CD4-positive, alpha-beta memory T cell (primary cell): ENCODE data around the gene DNAH6. TPM values are rescaled to one million over a fixed set of nuclear protein-coding genes. Genes with fewer than 3 reads are reported as not detected.
A peak's percentile ranks its signal among the peaks of the same experiment; 100 is the strongest.
"Not testable (repeated sequence)": the region's sequence is repeated elsewhere in the genome, so short reads cannot be mapped to it uniquely, and the experiment has no call there.

Experiments used
- CTCF ChIA-PET: fragments of 350-600 bp; sonication (Branson Sonifier 250); formaldehyde crosslinking; loops from one replicate; lab custom pipeline; 2021; ENCODE audit warnings: inconsistent platforms; ENCODE audit not compliant: partially characterized antibody; lab: Charles Lee
- POLR2A ChIA-PET: fragments of 350-600 bp; sonication (Branson Sonifier 250); formaldehyde crosslinking; loops from one replicate; lab custom pipeline; 2021; ENCODE audit not compliant: partially characterized antibody; lab: Charles Lee
- DNase-seq, 5 donors: peaks; one replicate each; pipeline versions ENCODE4 v3.0.0 to v3.0.0-alpha.2; 2020 to 2022; ENCODE audit warnings: mixed read lengths in 1 of 5
- H3K27ac ChIP-seq: one replicate; pipeline ENCODE4 v1.7.0; 2013; ENCODE audit warnings: low read depth, low read length
- H3K27me3 ChIP-seq: 2 replicates; pipeline ENCODE4 v1.7.0; 2013; ENCODE audit warnings: mild to moderate bottlenecking, low read length, moderate library complexity; ENCODE audit not compliant: insufficient read depth
- H3K36me3 ChIP-seq: 2 replicates; pipeline ENCODE4 v1.7.0; 2013; ENCODE audit warnings: mild to moderate bottlenecking, low read length, moderate library complexity; ENCODE audit not compliant: insufficient read depth
- H3K4me1 ChIP-seq: 2 replicates; pipeline ENCODE4 v1.7.0; 2013; ENCODE audit warnings: mild to moderate bottlenecking, low read length, moderate library complexity; ENCODE audit not compliant: insufficient read depth
- H3K4me3 ChIP-seq, 2 donors: one replicate each; pipeline ENCODE4 v1.7.0; 2013; ENCODE audit warnings: low read length in 2 of 2, mild to moderate bottlenecking in 1 of 2
- H3K9me3 ChIP-seq, 2 donors: one replicate each; pipeline ENCODE4 v1.7.0; 2013; ENCODE audit warnings: low read length in 2 of 2, control low read depth in 1 of 2; ENCODE audit not compliant: control insufficient read depth in 1 of 2
- H3K27ac Mint-ChIP-seq, 7 donors: one replicate each; pipeline ENCODE4 v1.8.0; 2020 to 2021; ENCODE audit warnings: mixed read lengths in 7 of 7, mild to moderate bottlenecking in 6 of 7, inconsistent platforms in 3 of 7, moderate library complexity in 3 of 7
- H3K27me3 Mint-ChIP-seq, 2 donors: one replicate each; pipeline ENCODE4 v1.8.0; 2020 to 2021; ENCODE audit warnings: mixed read lengths in 2 of 2
- H3K36me3 Mint-ChIP-seq, 2 donors: one replicate each; pipeline ENCODE4 v1.8.0; 2020 to 2021; ENCODE audit warnings: mixed read lengths in 2 of 2, inconsistent platforms in 1 of 2, mild to moderate bottlenecking in 1 of 2
- H3K4me1 Mint-ChIP-seq, 4 donors: one replicate each; pipeline ENCODE4 v1.8.0; 2020 to 2021; ENCODE audit warnings: mixed read lengths in 4 of 4, mild to moderate bottlenecking in 1 of 4
- H3K4me3 Mint-ChIP-seq, 8 donors: one replicate each; pipeline ENCODE4 v1.8.0; 2020 to 2021; ENCODE audit warnings: mixed read lengths in 8 of 8, mild to moderate bottlenecking in 7 of 8, moderate library complexity in 6 of 8, inconsistent platforms in 3 of 8
- H3K9me3 Mint-ChIP-seq, 8 donors: one replicate each; pipeline ENCODE4 v1.8.0; 2020 to 2021; ENCODE audit warnings: mixed read lengths in 8 of 8, mild to moderate bottlenecking in 5 of 8, inconsistent platforms in 3 of 8, moderate library complexity in 1 of 8
- intact Hi-C: fragments of 100-400 bp; cut with micrococcal nuclease; formaldehyde crosslinking; loops from one replicate; pipeline ENCODE4 v1.15.1; 2023
- polyA plus RNA-seq, 2 donors: library from polyadenylated mRNA; unstranded; fragments of 300-500 nt; fragmentation: Illumina TruSeq; gene quantifications; one replicate each; pipeline ENCODE4 v1.2.3, GENCODE V29; 2021
- total RNA-seq, 2 experiments: library from RNA; stranded (reverse); gene quantifications; one replicate each; pipeline ENCODE4 v1.2.3, GENCODE V29; 2021

The DNAH6 gene
- total and polyA plus RNA-seq, 4 experiments from 2014 or later: 0.22 to 2.9 (median 1.2) TPM

- no peaks in the 10 kb centered on the region for H3K36me3 Mint-ChIP-seq
- no peak overlapping the region for H3K27ac ChIP-seq
- no peak overlapping the region for H3K4me3 Mint-ChIP-seq
- no peaks in the 10 kb centered on the region for H3K36me3 ChIP-seq
- CTCF ChIA-PET: interaction anchor here (0.8 to 2.4 kb wide), 16 partner anchors 17 to 801 kb away, joined by 3 to 37 read pairs (median 5); no protein-coding TSS in a partner anchor
- no peak for DNase-seq
- H3K27me3 Mint-ChIP-seq: no peaks in the 10 kb centered on the region
- no peaks in the 10 kb centered on the region for H3K9me3 ChIP-seq
- H3K27me3 ChIP-seq: no peaks in the 10 kb centered on the region
- POLR2A ChIA-PET: interaction anchor here (0.9 to 1.7 kb wide), 4 partner anchors 19 to 471 kb away, joined by 3 to 4 read pairs (median 3); no protein-coding TSS in a partner anchor
- intact Hi-C loops: no loop called here
- peak overlapping the region in 5 of 7 donors; percentile 31 to 65 (median 44) for H3K27ac Mint-ChIP-seq
- peaks cover 8% of the 10 kb centered on the region for H3K4me1 ChIP-seq
- peaks cover 6 to 14% (median 7%) of the 10 kb centered on the region in 4 donors for H3K4me1 Mint-ChIP-seq
- H3K4me3 ChIP-seq: no peak overlapping the region
- peaks cover 0 to 4% (median 2%) of the 10 kb centered on the region in 8 donors for H3K9me3 Mint-ChIP-seq
Measured at GRCh38 chr2:84498150-84498799, 18.0 kb upstream of the DNAH6 start.

- Mint-ChIP-seq H3K4me1 (peaks cover 7 to 22% (median 13%) of the 10 kb centered on the region in 4 donors), H3K27ac (peak overlapping the region in 3 of 7 donors; percentile 61 to 82 (median 81)), H3K9me3 (peaks cover 0 to 35% (median 19%) of the 10 kb centered on the region in 8 donors), H3K4me3 (peak overlapping the region in 3 of 8 donors; percentile 8 to 43 (median 13))
- H3K9me3 ChIP-seq, CTCF ChIA-PET, H3K36me3 Mint-ChIP-seq, H3K27me3 ChIP-seq, POLR2A ChIA-PET, H3K4me3 ChIP-seq, H3K36me3 ChIP-seq, H3K27ac ChIP-seq, H3K27me3 Mint-ChIP-seq, H3K4me1 ChIP-seq: not testable (repeated sequence)
- intact Hi-C loops: loop anchor here (10.0 kb wide), 1 partner anchor 274 kb away; no protein-coding TSS in a partner anchor
- peak; percentile 46 to 75 (median 64) for DNase-seq
Measured at GRCh38 chr2:84511024-84511423, 5.3 kb upstream of the DNAH6 start.

GRCh38 chr2:84515788-84516187, 510 bp upstream of the DNAH6 start:
- Histone ChIP-seq H3K36me3 (no peaks in the 10 kb centered on the region), H3K27me3 (no peaks in the 10 kb centered on the region), H3K4me3 (peak overlapping the region; percentile 27 to 62), H3K27ac (peak overlapping the region; percentile 47), H3K4me1 (peaks cover 16% of the 10 kb centered on the region), H3K9me3 (no peaks in the 10 kb centered on the region)
- DNase-seq: no peak
- Mint-ChIP-seq H3K36me3 (peaks cover 4 to 6% of the 10 kb centered on the region in 2 donors), H3K4me3 (peak overlapping the region; percentile 91 to 96 (median 92)), H3K27me3 (peaks cover 0 to 3% of the 10 kb centered on the region in 2 donors), H3K4me1 (peaks cover 14 to 29% (median 19%) of the 10 kb centered on the region in 4 donors), H3K9me3 (peaks cover 0 to 17% (median 12%) of the 10 kb centered on the region in 8 donors), H3K27ac (peak overlapping the region; percentile 88 to 99 (median 97))
- ChIA-PET CTCF (interaction anchor here (1.0 to 1.5 kb wide), 3 partner anchors 18 to 372 kb away, joined by 3 to 5 read pairs (median 3); no protein-coding TSS in a partner anchor), POLR2A (interaction anchor here (0.9 to 1.8 kb wide), 5 partner anchors 15 to 366 kb away, joined by 3 to 10 read pairs (median 4); partner anchors contain the start of gene TRABD2A)
- intact Hi-C loops: loop anchor here (2.0 to 10.0 kb wide), 3 partner anchors 269 to 409 kb away; partner anchors contain the start of gene TRABD2A

- H3K27me3 Mint-ChIP-seq: peaks cover 0 to 3% of the 10 kb centered on the region in 2 donors
Measured at GRCh38 chr2:84519332-84519957, 3.1 kb downstream of the DNAH6 start.

GRCh38 chr2:84526562-84526961, 10.3 kb downstream of the DNAH6 start:
- peak in 1 of 5 donors; percentile 12 for DNase-seq
- peak overlapping the region in 3 of 7 donors; percentile 12 to 55 (median 22) for H3K27ac Mint-ChIP-seq
- peaks cover 0 to 6% (median under 1%) of the 10 kb centered on the region in 8 donors for H3K9me3 Mint-ChIP-seq
- no peaks in the 10 kb centered on the region for H3K9me3 ChIP-seq
- no peaks in the 10 kb centered on the region for H3K36me3 ChIP-seq
- intact Hi-C loops: loop anchor here (1.0 kb wide), 3 partner anchors 339 to 401 kb away; no protein-coding TSS in a partner anchor
- ChIA-PET CTCF (interaction anchor here (0.6 to 2.8 kb wide), 20 partner anchors 9 to 399 kb away, joined by 3 to 26 read pairs (median 3); no protein-coding TSS in a partner anchor), POLR2A (interaction anchor here (0.6 to 1.2 kb wide), 4 partner anchors 13 to 399 kb away, joined by 3 to 10 read pairs (median 4); no protein-coding TSS in a partner anchor)
- no peak overlapping the region for H3K4me3 ChIP-seq
- no peak overlapping the region for H3K27ac ChIP-seq
- peaks cover 10% of the 10 kb centered on the region for H3K4me1 ChIP-seq
- no peaks in the 10 kb centered on the region for H3K27me3 Mint-ChIP-seq
- H3K4me1 Mint-ChIP-seq: peaks cover 2 to 24% (median 13%) of the 10 kb centered on the region in 4 donors
- no peaks in the 10 kb centered on the region for H3K27me3 ChIP-seq
- H3K36me3 Mint-ChIP-seq: peaks cover 0 to 9% of the 10 kb centered on the region in 2 donors
- H3K4me3 Mint-ChIP-seq: peak overlapping the region in 1 of 8 donors; percentile 2

More at GRCh38 chr2:84519332-84519957, 3.1 kb downstream of the DNAH6 start:
- Histone ChIP-seq H3K4me1 (peaks cover 13% of the 10 kb centered on the region), H3K36me3 (no peaks in the 10 kb centered on the region), H3K27ac (no peak overlapping the region), H3K9me3 (no peaks in the 10 kb centered on the region), H3K4me3 (no peak overlapping the region), H3K27me3 (no peaks in the 10 kb centered on the region)
- peaks cover 10 to 22% (median 12%) of the 10 kb centered on the region in 4 donors for H3K4me1 Mint-ChIP-seq
- peak overlapping the region in 4 of 7 donors; percentile 13 to 72 (median 44) for H3K27ac Mint-ChIP-seq
- H3K4me3 Mint-ChIP-seq: peak overlapping the region in 1 of 8 donors; percentile 75
- CTCF ChIA-PET: interaction anchor here (0.6 kb wide), 1 partner anchor 83 kb away, joined by 3 read pairs; no protein-coding TSS in a partner anchor
- no peaks in the 10 kb centered on the region for H3K36me3 Mint-ChIP-seq
- H3K9me3 Mint-ChIP-seq: peaks cover 0 to 9% (median 5%) of the 10 kb centered on the region in 8 donors
- intact Hi-C loops: loop anchor here (5.0 to 10.0 kb wide), 2 partner anchors 265 to 363 kb away; partner anchors contain the start of gene TRABD2A
- no peak for DNase-seq
- POLR2A ChIA-PET: no interaction called here

GRCh38 chr2:84527137-84528129, 11.1 kb downstream of the DNAH6 start:
- Mint-ChIP-seq H3K27me3 (no peaks in the 10 kb centered on the region), H3K27ac (peak overlapping the region in 2 of 7 donors; percentile 10 to 22), H3K36me3 (peaks cover 0 to 9% of the 10 kb centered on the region in 2 donors), H3K4me3 (no peak overlapping the region), H3K4me1 (peaks cover 2 to 24% (median 13%) of the 10 kb centered on the region in 4 donors), H3K9me3 (peaks cover 0 to 6% (median 0%) of the 10 kb centered on the region in 8 donors)
- intact Hi-C loops: no loop called here
- Histone ChIP-seq H3K27ac (no peak overlapping the region), H3K27me3 (no peaks in the 10 kb centered on the region), H3K36me3 (no peaks in the 10 kb centered on the region), H3K4me1 (peaks cover 10% of the 10 kb centered on the region), H3K4me3 (no peak overlapping the region), H3K9me3 (no peaks in the 10 kb centered on the region)
- DNase-seq: no peak
- ChIA-PET CTCF (interaction anchor here (1.0 to 2.8 kb wide), 13 partner anchors 10 to 398 kb away, joined by 3 to 26 read pairs (median 5); no protein-coding TSS in a partner anchor), POLR2A (interaction anchor here (0.6 to 1.2 kb wide), 3 partner anchors 12 to 398 kb away, joined by 3 to 10 read pairs (median 5); no protein-coding TSS in a partner anchor)
